Neural crest cell (in vitro differentiated cells): ENCODE measurements around the gene PEX11G. TPM values are rescaled to one million over a fixed set of nuclear protein-coding genes. Genes with fewer than 3 reads are reported as not detected.

Source experiments
- DNase-seq: peaks from one replicate; pipeline ENCODE4 v3.0.0; 2021; ENCODE audit warnings: low read depth, mixed read lengths, low spot score
- H3K27ac Mint-ChIP-seq: one replicate; pipeline ENCODE4 v1.8.0; 2021; ENCODE audit warnings: mild to moderate bottlenecking, mixed read lengths; ENCODE audit not compliant: unreplicated experiment
- H3K27me3 Mint-ChIP-seq: 2 replicates; pipeline ENCODE4 v1.8.0; 2021; ENCODE audit warnings: low read depth, mild to moderate bottlenecking, mixed read lengths
- H3K36me3 Mint-ChIP-seq: 2 replicates; pipeline ENCODE4 v1.8.0; 2021; ENCODE audit warnings: low read depth, mild to moderate bottlenecking, mixed read lengths
- H3K4me1 Mint-ChIP-seq: 2 replicates; pipeline ENCODE4 v1.8.0; 2021; ENCODE audit warnings: mixed read lengths
- H3K4me3 Mint-ChIP-seq: one replicate; pipeline ENCODE4 v1.8.0; 2021; ENCODE audit warnings: mild to moderate bottlenecking, mixed read lengths
- H3K9me3 Mint-ChIP-seq: 2 replicates; pipeline ENCODE4 v1.8.0; 2021; ENCODE audit warnings: mixed read lengths
- long read RNA-seq: library from polyadenylated mRNA; unstranded; transcript quantifications from one replicate; pipeline ENCODE4 v2.0.0, GENCODE V29; 2020
- total RNA-seq: library from RNA; stranded (reverse); gene quantifications from 2 replicates; pipeline ENCODE4 v1.2.1, GENCODE V29; 2021
- TF ChIP-seq, protein P1 (sequence below): fragments of 200-600 bp; sonication (generic); conservative IDR thresholded peaks from 2 replicates; pipeline ENCODE4 v1.5.0; 2021; ENCODE audit warnings: antibody characterized with exemption, mild to moderate bottlenecking

PEX11G gene
- 2.3 and 3.4 TPM in 2 replicates for total RNA-seq
- long read RNA-seq: 0 reads

GRCh38 chr19:7488736-7489353, at the start of gene PEX11G:
Gene PEX11G (minus strand): TSS chr19:7489035. CDS start chr19:7489010, 25 bp downstream.
- H3K27me3 Mint-ChIP-seq: no peaks in the 10 kb centered on the region
- peak within 1 kb of the TSS; percentile 68 for H3K4me3 Mint-ChIP-seq
- TF ChIP-seq, protein P1, sequence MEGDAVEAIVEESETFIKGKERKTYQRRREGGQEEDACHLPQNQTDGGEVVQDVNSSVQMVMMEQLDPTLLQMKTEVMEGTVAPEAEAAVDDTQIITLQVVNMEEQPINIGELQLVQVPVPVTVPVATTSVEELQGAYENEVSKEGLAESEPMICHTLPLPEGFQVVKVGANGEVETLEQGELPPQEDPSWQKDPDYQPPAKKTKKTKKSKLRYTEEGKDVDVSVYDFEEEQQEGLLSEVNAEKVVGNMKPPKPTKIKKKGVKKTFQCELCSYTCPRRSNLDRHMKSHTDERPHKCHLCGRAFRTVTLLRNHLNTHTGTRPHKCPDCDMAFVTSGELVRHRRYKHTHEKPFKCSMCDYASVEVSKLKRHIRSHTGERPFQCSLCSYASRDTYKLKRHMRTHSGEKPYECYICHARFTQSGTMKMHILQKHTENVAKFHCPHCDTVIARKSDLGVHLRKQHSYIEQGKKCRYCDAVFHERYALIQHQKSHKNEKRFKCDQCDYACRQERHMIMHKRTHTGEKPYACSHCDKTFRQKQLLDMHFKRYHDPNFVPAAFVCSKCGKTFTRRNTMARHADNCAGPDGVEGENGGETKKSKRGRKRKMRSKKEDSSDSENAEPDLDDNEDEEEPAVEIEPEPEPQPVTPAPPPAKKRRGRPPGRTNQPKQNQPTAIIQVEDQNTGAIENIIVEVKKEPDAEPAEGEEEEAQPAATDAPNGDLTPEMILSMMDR: no peak
- peak; percentile 90 for DNase-seq
- H3K36me3 Mint-ChIP-seq: no peaks in the 10 kb centered on the region
- H3K9me3 Mint-ChIP-seq: no peaks in the 10 kb centered on the region
- H3K4me1 Mint-ChIP-seq: peaks cover 14% of the 10 kb centered on the region
- H3K27ac Mint-ChIP-seq: peak within 1 kb of the TSS; percentile 89

- Mint-ChIP-seq H3K27me3 (no peaks in the 10 kb centered on the region), H3K4me1 (peaks cover 20% of the 10 kb centered on the region), H3K36me3 (peaks cover 3% of the 10 kb centered on the region), H3K4me3 (peak overlapping the region; percentile 99), H3K9me3 (no peaks in the 10 kb centered on the region), H3K27ac (peak overlapping the region; percentile 52)
- TF ChIP-seq, protein P1: no peak
- no peak for DNase-seq
Observed at GRCh38 chr19:7535998-7536695, 47.3 kb upstream of the PEX11G start.

DNA sequence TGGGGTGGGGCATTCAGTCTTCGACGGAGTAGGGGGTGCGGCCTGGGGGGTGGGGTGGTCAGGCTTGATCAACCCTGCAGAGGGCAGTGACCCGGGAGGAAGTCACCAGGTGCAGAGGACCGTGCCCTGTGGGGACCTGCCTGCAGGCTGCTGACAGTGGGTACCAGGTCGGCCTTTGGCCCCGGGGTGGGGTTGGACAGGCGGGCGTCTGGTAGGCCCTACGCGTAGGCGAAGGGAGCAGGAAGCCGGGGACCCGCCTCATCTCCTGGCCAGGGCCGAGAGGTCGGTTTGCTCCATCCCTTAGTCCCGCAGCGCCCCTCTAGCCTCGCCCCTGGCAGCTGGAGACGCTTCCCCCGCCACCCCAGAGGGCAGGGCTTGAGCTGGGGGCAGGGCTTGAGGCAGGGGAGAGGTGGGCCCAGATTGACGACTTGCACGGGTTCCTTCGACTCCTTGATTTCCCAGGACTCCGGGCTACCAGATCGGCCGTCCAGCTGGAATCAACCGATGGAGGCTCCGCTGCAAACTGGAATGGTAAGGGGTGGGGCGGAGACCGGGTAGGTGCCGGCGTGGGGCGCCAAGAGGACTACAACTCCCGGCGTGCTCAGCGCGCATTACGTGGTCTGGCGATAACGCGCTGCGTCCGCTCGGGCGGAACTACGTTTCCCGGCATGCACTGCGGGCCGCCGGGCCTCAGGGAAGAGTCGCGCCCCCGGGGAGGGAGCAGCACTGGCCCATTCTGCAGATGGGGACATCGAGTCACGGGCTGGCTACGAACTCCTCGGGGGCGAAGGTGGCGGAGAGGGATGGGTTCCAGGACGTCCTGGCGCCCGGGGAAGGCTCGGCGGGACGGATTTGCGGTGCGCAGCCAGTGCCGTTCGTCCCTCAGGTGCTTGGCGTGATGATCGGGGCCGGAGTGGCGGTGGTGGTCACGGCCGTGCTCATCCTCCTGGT, 46.5 kb upstream of the PEX11G start, which contains the start of gene PNPLA6:
Gene PNPLA6 (plus strand): TSS at position 671 of the 951 bp plus-strand sequence. CDS start 72 bp downstream, at position 743.
- Mint-ChIP-seq H3K4me3 (peak within 1 kb of the TSS; percentile 99), H3K36me3 (peaks cover 2% of the 10 kb centered on the region), H3K27ac (peak within 1 kb of the TSS; percentile 96), H3K4me1 (peaks cover 20% of the 10 kb centered on the region), H3K27me3 (no peaks in the 10 kb centered on the region), H3K9me3 (no peaks in the 10 kb centered on the region)
- peak; percentile 91 for DNase-seq
- TF ChIP-seq, protein P1: no peak

DNA sequence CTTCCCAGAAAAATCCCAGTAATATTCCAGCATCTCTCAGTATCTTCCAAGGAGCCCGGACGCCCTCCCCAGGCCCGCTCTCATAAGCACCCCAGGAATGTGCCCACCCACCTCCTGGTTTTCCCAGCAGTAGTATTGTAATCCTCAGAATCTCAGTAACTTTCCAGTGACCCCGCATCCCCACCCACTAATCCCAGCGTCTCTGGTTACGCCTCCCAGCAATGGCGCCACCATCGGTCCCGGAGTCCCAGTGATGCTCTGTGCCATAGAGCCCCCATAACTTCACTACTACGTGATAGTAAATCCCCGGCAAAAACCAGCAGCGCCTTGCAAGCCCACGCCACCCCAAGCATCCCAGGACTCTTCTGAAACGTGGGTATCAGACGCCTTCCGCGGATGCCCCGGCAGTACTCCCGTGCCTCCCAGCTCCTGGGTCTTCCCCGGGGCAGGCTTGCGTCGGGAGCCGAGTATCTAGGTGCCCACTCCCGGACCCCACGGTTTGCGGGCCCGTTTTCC, 45.8 kb upstream of the PEX11G start:
- TF ChIP-seq, protein P1: no peak
- Mint-ChIP-seq H3K36me3 (no peaks in the 10 kb centered on the region), H3K9me3 (no peaks in the 10 kb centered on the region), H3K27me3 (no peaks in the 10 kb centered on the region), H3K4me1 (peaks cover 20% of the 10 kb centered on the region), H3K27ac (peak overlapping the region; percentile 96), H3K4me3 (peak overlapping the region; percentile 99)
- DNase-seq: peak; percentile 37

DNA sequence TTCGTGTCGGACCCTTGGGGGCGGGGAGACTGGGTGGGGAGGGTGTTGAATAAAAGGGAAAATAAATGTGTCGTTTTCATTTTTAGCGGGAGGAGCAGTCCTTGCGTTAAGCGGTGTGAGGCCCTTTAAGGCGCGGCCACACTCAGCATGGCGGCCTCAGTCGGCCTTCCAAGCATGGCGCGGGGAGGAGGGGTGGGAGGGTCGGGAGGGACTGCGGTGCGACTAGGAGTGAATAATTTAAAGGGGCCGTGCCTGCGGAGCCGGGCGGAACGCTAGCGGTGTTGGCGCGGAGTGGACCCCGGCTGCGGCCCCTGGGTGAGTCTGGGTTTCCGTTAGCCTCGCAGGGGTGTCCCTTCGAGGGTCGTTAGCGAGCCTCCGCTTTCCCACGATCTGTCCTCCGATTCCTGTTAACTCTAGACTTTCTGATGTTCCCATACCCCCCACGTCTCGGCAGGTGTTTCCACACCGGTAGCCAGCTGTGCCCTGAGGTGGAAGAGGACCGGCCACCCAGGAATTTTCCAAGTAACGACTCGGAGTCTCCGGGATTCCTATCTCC, 45.2 kb upstream of the PEX11G start:
- Mint-ChIP-seq H3K27ac (peak overlapping the region; percentile 96), H3K27me3 (no peaks in the 10 kb centered on the region), H3K36me3 (no peaks in the 10 kb centered on the region), H3K4me3 (peak overlapping the region; percentile 99), H3K4me1 (peaks cover 20% of the 10 kb centered on the region), H3K9me3 (no peaks in the 10 kb centered on the region)
- TF ChIP-seq, protein P1: no peak
- DNase-seq: peak; percentile 64
